Measurements from ENCODE around the gene USP38.

DNA sequence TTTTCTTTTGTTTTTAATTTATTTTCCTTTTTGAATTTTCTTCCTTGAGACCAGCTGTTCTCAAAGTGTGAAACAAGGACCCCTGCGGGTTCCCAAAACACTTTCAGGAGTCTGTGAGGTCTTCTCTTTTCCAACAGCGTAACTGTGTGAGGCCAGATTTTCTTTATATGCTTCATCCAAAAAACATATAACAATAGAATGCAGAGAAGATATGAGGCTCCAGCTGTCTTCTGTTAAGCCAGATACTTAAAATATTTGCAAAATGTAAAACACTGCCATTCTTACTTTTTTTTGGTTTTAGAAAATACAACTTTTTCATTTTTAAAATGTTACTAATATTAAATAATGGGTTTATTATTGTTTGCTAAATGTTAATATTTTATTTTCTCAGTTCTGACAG lies 27.8 kb downstream of the USP38 start:
- TF ChIP-seq, protein P1, sequence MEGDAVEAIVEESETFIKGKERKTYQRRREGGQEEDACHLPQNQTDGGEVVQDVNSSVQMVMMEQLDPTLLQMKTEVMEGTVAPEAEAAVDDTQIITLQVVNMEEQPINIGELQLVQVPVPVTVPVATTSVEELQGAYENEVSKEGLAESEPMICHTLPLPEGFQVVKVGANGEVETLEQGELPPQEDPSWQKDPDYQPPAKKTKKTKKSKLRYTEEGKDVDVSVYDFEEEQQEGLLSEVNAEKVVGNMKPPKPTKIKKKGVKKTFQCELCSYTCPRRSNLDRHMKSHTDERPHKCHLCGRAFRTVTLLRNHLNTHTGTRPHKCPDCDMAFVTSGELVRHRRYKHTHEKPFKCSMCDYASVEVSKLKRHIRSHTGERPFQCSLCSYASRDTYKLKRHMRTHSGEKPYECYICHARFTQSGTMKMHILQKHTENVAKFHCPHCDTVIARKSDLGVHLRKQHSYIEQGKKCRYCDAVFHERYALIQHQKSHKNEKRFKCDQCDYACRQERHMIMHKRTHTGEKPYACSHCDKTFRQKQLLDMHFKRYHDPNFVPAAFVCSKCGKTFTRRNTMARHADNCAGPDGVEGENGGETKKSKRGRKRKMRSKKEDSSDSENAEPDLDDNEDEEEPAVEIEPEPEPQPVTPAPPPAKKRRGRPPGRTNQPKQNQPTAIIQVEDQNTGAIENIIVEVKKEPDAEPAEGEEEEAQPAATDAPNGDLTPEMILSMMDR (IDR thresholded peaks at IDR 0.05; ENCODE audit: insufficient read depth, low read length, poor library complexity, severe bottlenecking) = no peak
- no peak for TF ChIP-seq EZH2phosphoT487 (conservative IDR thresholded peaks at IDR 0.05; ENCODE audit: low read length)
